T-helper 1 cell treated with Interleukin-12 subunit alpha and Interleukin-12 subunit beta and Interleukin-4 antibody, amounts not matched to agents 30 μg/mL and 1 μg/mL, for 36 hours (primary cell): ENCODE measurements around the gene TMEM273.

Experiments used
- H3K27ac Mint-ChIP-seq: one replicate; pipeline ENCODE4 v1.8.0; 2021; ENCODE audit warnings: mild to moderate bottlenecking, mixed read lengths
- H3K27me3 Mint-ChIP-seq: one replicate; pipeline ENCODE4 v1.8.0; 2021; ENCODE audit warnings: low read depth, mixed read lengths
- H3K36me3 Mint-ChIP-seq: one replicate; pipeline ENCODE4 v1.8.0; 2021; ENCODE audit warnings: low read depth, mixed read lengths
- H3K4me1 Mint-ChIP-seq: one replicate; pipeline ENCODE4 v1.8.0; 2021; ENCODE audit warnings: low read depth, mixed read lengths
- H3K4me3 Mint-ChIP-seq: one replicate; pipeline ENCODE4 v1.8.0; 2021; ENCODE audit warnings: mild to moderate bottlenecking, moderate library complexity, mixed read lengths
- H3K9me3 Mint-ChIP-seq: one replicate; pipeline ENCODE4 v1.8.0; 2021; ENCODE audit warnings: mixed read lengths

The TMEM273 gene

GRCh38 chr10:49191349-49191748, 3.2 kb upstream of the TMEM273 start:
- H3K9me3 Mint-ChIP-seq: no peaks in the 10 kb centered on the region
- H3K27me3 Mint-ChIP-seq: peaks cover 37% of the 10 kb centered on the region
- H3K4me1 Mint-ChIP-seq: peaks cover 39% of the 10 kb centered on the region
- no peak overlapping the region for H3K4me3 Mint-ChIP-seq
- H3K27ac Mint-ChIP-seq: no peak overlapping the region
- H3K36me3 Mint-ChIP-seq: peaks cover 3% of the 10 kb centered on the region

DNA sequence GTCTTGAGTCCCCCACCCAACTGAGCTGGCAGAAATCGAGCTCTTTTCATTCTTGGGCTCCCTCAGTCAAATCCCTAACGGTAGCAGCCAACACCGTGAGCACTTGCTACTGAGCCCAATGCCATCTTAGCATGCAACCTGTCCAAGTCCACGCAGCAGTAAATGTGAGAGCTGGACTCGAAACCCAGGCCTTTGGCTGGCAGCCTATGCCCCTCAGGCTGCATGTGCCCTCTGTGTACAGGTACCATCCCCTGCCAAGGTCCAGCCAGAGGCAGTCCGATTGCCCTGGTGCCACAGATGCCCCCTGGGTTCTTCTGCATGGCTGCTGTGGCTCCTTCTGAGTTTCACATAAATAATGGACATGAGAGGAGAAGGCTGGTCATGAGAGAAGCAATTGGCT, 1.2 kb upstream of the TMEM273 start:
- peaks cover 36% of the 10 kb centered on the region for H3K27me3 Mint-ChIP-seq
- no peaks in the 10 kb centered on the region for H3K9me3 Mint-ChIP-seq
- peaks cover 43% of the 10 kb centered on the region for H3K4me1 Mint-ChIP-seq
- no peak overlapping the region for H3K4me3 Mint-ChIP-seq
- H3K27ac Mint-ChIP-seq: no peak overlapping the region
- H3K36me3 Mint-ChIP-seq: peaks cover 3% of the 10 kb centered on the region

GRCh38 chr10:49187044-49187484, 1.1 kb downstream of the TMEM273 start:
- Mint-ChIP-seq H3K9me3 (no peaks in the 10 kb centered on the region), H3K4me1 (peaks cover 45% of the 10 kb centered on the region), H3K36me3 (peaks cover 3% of the 10 kb centered on the region), H3K27ac (no peak overlapping the region), H3K4me3 (peak overlapping the region; percentile 69), H3K27me3 (peaks cover 27% of the 10 kb centered on the region)

DNA sequence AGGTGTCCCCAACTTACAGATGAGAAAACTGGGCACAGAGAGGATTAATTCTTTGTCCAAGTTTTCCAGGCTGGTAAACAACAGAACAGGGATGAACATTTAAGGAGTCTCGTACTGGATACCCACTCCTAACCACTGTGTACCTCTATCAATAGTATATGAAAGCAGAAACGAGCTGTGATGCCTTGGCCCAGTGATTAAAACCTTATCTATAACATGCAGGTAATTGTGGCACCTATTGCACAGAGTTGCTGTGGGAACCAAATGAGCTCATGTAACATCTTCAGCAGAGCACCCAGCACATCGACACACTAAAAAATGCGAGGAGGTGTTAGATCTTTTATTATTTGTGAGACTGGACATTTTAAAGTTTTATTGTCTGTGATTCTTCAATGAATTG, 1.6 kb downstream of the TMEM273 start:
- no peak overlapping the region for H3K27ac Mint-ChIP-seq
- peaks cover 3% of the 10 kb centered on the region for H3K36me3 Mint-ChIP-seq
- H3K27me3 Mint-ChIP-seq: peaks cover 27% of the 10 kb centered on the region
- H3K9me3 Mint-ChIP-seq: no peaks in the 10 kb centered on the region
- H3K4me3 Mint-ChIP-seq: no peak overlapping the region
- H3K4me1 Mint-ChIP-seq: peaks cover 47% of the 10 kb centered on the region

DNA sequence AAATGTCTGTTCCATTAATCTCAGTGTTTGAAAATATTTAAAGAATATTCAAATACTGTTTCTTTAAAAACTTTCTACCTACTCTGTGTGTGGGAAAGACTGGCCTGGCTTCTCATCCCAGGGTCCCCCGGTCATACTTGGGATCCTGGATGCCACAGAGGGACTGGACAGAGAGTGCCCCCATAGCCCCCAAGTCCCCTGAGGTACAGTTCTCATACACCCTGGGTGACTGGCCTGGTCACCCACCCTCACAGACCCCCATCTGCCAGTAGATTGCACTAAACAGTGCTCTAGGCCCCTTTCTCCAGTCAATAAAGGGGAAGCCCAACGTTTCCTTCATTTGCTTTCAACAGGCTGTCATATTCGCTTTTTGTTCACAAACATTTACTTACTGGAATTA, 3.0 kb downstream of the TMEM273 start:
- H3K27me3 Mint-ChIP-seq: peaks cover 18% of the 10 kb centered on the region
- no peak overlapping the region for H3K27ac Mint-ChIP-seq
- H3K4me3 Mint-ChIP-seq: no peak overlapping the region
- H3K36me3 Mint-ChIP-seq: no peaks in the 10 kb centered on the region
- no peaks in the 10 kb centered on the region for H3K9me3 Mint-ChIP-seq
- H3K4me1 Mint-ChIP-seq: peaks cover 46% of the 10 kb centered on the region

DNA sequence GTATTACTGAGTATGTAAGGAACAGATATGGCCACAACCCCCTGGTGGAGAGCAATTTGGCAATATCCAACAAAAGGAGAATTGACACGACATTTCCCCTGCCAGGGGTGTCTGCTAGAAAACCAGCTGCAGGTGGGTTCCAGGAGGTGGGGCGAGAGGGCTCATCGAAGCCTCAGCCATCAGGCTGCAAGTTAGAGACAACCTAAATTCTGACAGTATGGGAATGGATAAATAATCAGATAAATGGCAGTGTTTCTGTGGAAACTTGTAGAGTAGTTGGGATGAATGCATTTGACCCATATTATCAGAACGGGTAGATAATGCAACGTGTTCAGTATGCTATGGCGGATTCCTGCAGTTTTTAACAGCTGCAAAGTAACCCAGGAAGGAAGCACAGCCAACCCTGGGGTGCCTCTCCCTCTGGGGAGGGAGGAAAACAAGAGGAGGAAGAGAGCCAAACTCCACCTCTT, 3.5 kb downstream of the TMEM273 start:
- Mint-ChIP-seq H3K4me1 (peaks cover 42% of the 10 kb centered on the region), H3K4me3 (peak overlapping the region; percentile 36), H3K27ac (peak overlapping the region; percentile 81), H3K36me3 (no peaks in the 10 kb centered on the region), H3K27me3 (peaks cover 18% of the 10 kb centered on the region), H3K9me3 (no peaks in the 10 kb centered on the region)

DNA sequence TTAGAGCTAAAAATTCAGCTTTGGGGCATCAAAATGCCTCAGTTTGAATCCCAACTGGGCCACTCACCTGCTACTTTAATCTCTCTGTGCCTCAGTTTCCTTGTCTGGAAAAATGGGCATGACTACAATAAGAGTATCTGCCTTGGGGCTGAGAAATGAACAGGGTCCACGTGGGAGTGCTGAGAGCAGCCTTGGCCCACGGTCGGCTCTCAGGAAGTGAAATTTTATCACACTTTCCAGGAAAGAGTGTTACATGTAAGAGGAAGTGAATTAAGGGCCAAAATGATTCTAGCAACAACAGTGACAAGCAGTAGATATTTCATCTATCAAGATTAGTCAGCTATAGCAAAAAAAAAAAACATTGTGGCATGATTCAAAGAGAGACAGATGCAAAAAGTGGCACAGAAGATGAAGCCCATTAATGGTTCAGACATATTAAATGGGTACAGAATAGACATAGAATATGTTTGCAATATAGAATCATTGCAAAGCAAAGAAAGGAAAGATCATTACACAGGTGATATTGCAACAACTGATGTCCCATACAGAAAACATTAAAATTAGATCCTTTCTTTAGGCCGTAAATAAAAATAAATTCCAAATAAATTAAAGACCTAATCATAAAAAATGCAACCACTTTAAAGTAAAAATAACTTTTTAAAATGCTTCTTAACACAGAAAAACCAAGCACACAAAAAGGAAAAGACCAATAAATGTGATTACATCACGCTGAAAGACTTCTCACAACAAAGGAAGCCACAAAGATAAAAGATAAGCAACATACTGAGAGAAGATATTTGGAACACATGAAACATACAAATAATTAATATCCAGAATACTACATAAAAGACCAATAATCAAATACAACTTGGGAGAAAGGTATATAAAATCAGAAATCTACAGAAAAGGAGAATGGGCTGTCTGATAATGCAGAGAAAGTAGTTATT, 4.3 kb downstream of the TMEM273 start:
- Mint-ChIP-seq H3K4me1 (peaks cover 41% of the 10 kb centered on the region), H3K27me3 (peaks cover 18% of the 10 kb centered on the region), H3K27ac (peak overlapping the region; percentile 81), H3K36me3 (no peaks in the 10 kb centered on the region), H3K4me3 (peak overlapping the region; percentile 64), H3K9me3 (no peaks in the 10 kb centered on the region)

- Mint-ChIP-seq H3K27ac (no peak overlapping the region), H3K4me3 (no peak overlapping the region), H3K4me1 (peaks cover 45% of the 10 kb centered on the region), H3K9me3 (no peaks in the 10 kb centered on the region), H3K27me3 (peaks cover 13% of the 10 kb centered on the region), H3K36me3 (peaks cover 1% of the 10 kb centered on the region)
These were observed 5.4 kb downstream of the TMEM273 start for GRCh38 chr10:49182776-49183175.

- peaks cover 48% of the 10 kb centered on the region for H3K4me1 Mint-ChIP-seq
- H3K4me3 Mint-ChIP-seq: no peak overlapping the region
- no peaks in the 10 kb centered on the region for H3K27me3 Mint-ChIP-seq
- H3K36me3 Mint-ChIP-seq: peaks cover 1% of the 10 kb centered on the region
- peak overlapping the region; percentile 57 for H3K27ac Mint-ChIP-seq
- H3K9me3 Mint-ChIP-seq: no peaks in the 10 kb centered on the region
These were observed 7.7 kb downstream of the TMEM273 start for GRCh38 chr10:49180444-49180860.

GRCh38 chr10:49179699-49180443, 8.3 kb downstream of the TMEM273 start:
- H3K27ac Mint-ChIP-seq: peak overlapping the region; percentile 57
- peaks cover 1% of the 10 kb centered on the region for H3K36me3 Mint-ChIP-seq
- no peak overlapping the region for H3K4me3 Mint-ChIP-seq
- no peaks in the 10 kb centered on the region for H3K27me3 Mint-ChIP-seq
- peaks cover 45% of the 10 kb centered on the region for H3K4me1 Mint-ChIP-seq
- H3K9me3 Mint-ChIP-seq: no peaks in the 10 kb centered on the region

DNA sequence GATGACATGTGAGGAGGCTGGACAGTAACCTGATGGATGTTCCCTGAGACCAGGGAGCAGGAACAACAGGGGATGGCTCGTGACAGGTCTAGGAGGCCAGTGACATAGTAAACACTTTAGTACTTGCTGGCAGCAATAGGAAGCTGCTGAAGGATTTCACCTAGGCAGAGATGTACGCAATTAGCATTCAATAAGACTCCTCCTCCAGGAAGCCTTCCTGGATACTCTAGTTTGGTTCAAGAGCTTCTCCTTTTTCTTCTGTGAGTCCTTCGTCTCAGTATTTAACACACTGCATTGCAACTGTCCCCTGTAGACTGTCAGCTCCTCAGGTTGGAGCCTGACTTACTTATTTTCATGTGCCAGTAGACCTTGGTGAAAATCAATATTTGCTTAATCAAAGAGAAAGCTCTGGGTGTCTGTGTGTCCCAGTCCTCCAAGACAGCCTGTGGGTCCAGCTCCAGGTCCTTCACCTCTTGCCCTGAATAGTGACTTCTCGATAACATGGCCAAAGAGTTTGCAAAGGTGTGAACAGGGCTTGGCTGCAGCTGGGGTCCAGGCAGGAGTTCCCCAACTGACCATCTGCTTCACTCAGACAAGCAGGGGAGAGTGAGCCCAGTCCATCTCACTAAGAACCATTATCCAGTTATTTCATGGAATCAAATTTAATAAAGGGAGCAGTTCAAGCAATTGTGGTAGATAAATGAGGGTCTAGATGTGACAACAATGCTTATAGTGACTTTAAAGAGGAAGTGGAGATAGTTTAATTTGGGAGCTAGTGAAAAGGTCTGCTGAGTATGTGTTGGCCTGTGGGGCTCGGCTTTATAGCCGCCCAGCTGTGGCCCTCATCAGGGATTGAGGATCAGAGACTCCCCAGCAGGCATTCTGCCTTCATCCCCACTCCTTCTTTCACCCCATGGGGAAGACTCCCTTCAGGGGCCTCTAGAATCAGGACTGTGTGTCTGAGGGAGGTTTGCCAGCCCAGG, 9.4 kb downstream of the TMEM273 start:
- Mint-ChIP-seq H3K36me3 (peaks cover 1% of the 10 kb centered on the region), H3K9me3 (no peaks in the 10 kb centered on the region), H3K27me3 (no peaks in the 10 kb centered on the region), H3K27ac (peak overlapping the region; percentile 97), H3K4me1 (peaks cover 35% of the 10 kb centered on the region), H3K4me3 (no peak overlapping the region)

DNA sequence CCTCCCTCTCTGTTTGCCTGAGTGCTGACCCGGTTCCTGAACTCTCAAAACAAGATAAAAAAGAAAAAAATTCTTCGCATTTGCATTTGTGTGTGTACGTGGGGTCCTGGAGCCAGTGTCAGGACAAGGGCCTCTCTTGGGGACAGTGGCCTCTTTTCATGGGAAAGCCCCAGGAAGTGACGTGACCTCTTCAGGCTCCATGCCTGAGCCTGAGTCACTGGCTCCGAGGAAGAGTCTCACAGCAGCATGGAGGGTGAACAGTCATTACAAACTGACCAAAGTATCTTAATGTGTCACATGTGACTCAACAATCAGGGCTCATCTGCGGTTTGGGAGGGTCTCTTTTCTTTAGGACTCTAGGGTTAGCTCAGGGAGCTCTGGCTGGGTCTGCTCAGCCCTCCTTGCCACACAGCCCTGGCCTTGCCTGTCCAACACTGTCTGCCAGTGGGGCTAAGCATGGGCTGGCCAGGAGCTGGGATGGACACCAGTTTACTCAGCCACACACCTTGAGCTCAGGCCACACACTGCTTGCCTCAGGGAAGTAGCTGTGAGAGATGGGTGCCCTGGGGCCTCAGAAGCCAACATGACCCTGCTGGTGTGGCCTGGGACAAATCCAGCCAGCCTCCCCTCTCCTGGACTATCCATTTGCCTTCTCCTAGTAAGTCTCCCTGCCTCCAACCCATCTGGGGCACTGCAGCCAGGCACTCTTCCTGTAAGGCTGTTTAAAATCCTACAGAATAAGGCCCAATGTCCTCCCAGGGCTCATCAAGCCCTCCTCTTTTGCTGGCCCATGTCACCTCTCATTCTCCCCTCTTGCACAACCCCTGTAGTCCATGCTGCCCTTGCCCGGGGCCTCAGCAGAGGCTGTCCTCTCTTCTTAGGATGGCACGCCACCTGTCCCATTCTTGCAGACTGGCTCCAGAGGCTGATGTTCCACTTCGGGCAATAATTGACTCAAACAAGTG, 10.5 kb downstream of the TMEM273 start:
- peak overlapping the region; percentile 38 for H3K4me3 Mint-ChIP-seq
- H3K9me3 Mint-ChIP-seq: no peaks in the 10 kb centered on the region
- H3K27me3 Mint-ChIP-seq: no peaks in the 10 kb centered on the region
- H3K27ac Mint-ChIP-seq: peak overlapping the region; percentile 97
- H3K4me1 Mint-ChIP-seq: peaks cover 29% of the 10 kb centered on the region
- H3K36me3 Mint-ChIP-seq: peaks cover 1% of the 10 kb centered on the region
